ENCODE measurements around the gene RMND1.
A peak's percentile ranks its signal among the peaks of the same experiment; 100 is the strongest.

The RMND1 gene

DNA sequence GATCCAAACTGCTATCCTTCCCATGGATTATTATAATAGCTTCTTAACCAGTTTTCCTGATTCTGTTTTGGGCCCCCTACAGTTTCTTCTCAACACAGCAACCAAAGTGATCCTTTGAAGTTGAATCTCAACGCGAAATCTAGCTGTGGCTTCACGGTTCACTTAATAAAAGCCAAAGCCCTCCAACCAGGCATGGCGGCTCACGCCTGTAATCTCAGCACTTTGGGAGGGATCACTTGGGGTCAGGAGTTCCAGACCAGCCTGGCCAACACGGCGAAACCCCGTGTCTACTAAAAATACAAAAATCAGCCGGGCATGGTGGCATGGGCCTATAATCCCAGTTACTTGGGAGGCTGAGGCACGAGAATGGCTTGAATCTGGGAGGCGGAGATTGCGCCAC is 3.3 kb downstream of the RMND1 start:
- TF ChIP-seq, protein P1, sequence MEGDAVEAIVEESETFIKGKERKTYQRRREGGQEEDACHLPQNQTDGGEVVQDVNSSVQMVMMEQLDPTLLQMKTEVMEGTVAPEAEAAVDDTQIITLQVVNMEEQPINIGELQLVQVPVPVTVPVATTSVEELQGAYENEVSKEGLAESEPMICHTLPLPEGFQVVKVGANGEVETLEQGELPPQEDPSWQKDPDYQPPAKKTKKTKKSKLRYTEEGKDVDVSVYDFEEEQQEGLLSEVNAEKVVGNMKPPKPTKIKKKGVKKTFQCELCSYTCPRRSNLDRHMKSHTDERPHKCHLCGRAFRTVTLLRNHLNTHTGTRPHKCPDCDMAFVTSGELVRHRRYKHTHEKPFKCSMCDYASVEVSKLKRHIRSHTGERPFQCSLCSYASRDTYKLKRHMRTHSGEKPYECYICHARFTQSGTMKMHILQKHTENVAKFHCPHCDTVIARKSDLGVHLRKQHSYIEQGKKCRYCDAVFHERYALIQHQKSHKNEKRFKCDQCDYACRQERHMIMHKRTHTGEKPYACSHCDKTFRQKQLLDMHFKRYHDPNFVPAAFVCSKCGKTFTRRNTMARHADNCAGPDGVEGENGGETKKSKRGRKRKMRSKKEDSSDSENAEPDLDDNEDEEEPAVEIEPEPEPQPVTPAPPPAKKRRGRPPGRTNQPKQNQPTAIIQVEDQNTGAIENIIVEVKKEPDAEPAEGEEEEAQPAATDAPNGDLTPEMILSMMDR (IDR thresholded peaks at IDR 0.05) = no peak

DNA sequence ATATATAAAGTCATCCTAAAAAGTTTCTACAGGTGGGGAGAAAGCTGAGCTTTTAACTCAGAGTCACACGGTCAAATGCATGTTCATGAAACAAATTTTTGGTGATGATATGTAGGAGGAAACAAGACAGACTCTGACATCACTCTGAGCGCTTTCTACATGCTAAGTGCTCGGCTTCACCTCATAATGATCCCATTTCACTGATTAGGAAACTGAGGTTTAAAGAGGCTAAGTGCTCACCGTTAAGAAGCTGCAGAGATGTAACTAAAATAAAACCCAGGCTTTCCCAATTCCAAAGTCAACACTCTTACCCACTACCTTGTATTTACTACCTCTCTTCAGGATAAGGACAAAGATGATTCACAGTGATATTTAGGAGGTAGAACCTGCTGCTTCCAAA is 4.7 kb downstream of the RMND1 start:
- Histone ChIP-seq H3K4me3 (ENCODE audit: low read depth, low read length) (no peak overlapping the region), H3K27me3 (ENCODE audit: control insufficient read depth, insufficient read depth, low read length) (no peaks in the 10 kb centered on the region), H3K4me1 (peaks cover 11% of the 10 kb centered on the region), H3K9ac (no peak overlapping the region), H3K36me3 (ENCODE audit: control insufficient read depth, insufficient read depth, low read length) (no peaks in the 10 kb centered on the region), H3K27ac (no peak overlapping the region), H2AFZ (no peak overlapping the region), H3K9me3 (ENCODE audit: control insufficient read depth, low read length) (no peaks in the 10 kb centered on the region), H3K4me2 (ENCODE audit: low read length) (no peak overlapping the region), H3K79me2 (peaks cover 4% of the 10 kb centered on the region)
- TF ChIP-seq, protein P1 (IDR thresholded peaks at IDR 0.05) = no peak

More for the DNA sequence above, 3.3 kb downstream of the RMND1 start:
- no peak overlapping the region for H3K9ac ChIP-seq
- H3K4me3 ChIP-seq (ENCODE audit: low read depth, low read length) = no peak overlapping the region
- peaks cover 7% of the 10 kb centered on the region for H3K79me2 ChIP-seq
- peaks cover 11% of the 10 kb centered on the region for H3K4me1 ChIP-seq
- no peaks in the 10 kb centered on the region for H3K9me3 ChIP-seq (ENCODE audit: control insufficient read depth, low read length)
- no peak overlapping the region for H2AFZ ChIP-seq
- H3K27ac ChIP-seq = no peak overlapping the region
- no peaks in the 10 kb centered on the region for H3K27me3 ChIP-seq (ENCODE audit: control insufficient read depth, insufficient read depth, low read length)
- no peaks in the 10 kb centered on the region for H3K36me3 ChIP-seq (ENCODE audit: control insufficient read depth, insufficient read depth, low read length)
- no peak overlapping the region for H3K4me2 ChIP-seq (ENCODE audit: low read length)

DNA sequence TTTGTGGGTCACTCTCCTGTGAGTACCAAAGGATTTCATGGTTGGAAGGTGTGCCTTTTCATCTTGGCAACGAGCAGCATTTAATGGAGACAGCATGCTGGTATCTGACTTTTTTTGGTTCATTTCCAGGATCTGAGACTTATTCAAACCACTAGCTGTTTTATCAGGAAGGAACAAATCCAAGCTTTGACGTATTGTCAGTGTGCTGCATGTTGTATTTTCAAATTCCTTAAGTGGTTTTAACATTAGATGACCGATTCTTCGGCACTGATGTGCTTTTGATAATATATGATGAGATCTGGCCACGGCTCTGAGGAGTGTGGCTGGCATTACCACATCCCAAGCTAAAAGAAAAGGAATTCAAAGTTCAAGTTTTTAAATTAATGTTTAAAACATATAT is 6.4 kb downstream of the RMND1 start:
- H3K36me3 ChIP-seq (ENCODE audit: control insufficient read depth, insufficient read depth, low read length) = no peaks in the 10 kb centered on the region
- no peaks in the 10 kb centered on the region for H3K9me3 ChIP-seq (ENCODE audit: control insufficient read depth, low read length)
- peak overlapping the region; percentile 55 for H3K27ac ChIP-seq
- H3K9ac ChIP-seq = no peak overlapping the region
- H3K4me3 ChIP-seq (ENCODE audit: low read depth, low read length) = peak overlapping the region; percentile 10
- peaks cover 12% of the 10 kb centered on the region for H3K79me2 ChIP-seq
- no peak overlapping the region for H2AFZ ChIP-seq
- TF ChIP-seq, protein P1 (IDR thresholded peaks at IDR 0.05) = no peak
- H3K4me2 ChIP-seq (ENCODE audit: low read length) = peak overlapping the region; percentile 48
- no peaks in the 10 kb centered on the region for H3K27me3 ChIP-seq (ENCODE audit: control insufficient read depth, insufficient read depth, low read length)
- H3K4me1 ChIP-seq = peaks cover 11% of the 10 kb centered on the region

DNA sequence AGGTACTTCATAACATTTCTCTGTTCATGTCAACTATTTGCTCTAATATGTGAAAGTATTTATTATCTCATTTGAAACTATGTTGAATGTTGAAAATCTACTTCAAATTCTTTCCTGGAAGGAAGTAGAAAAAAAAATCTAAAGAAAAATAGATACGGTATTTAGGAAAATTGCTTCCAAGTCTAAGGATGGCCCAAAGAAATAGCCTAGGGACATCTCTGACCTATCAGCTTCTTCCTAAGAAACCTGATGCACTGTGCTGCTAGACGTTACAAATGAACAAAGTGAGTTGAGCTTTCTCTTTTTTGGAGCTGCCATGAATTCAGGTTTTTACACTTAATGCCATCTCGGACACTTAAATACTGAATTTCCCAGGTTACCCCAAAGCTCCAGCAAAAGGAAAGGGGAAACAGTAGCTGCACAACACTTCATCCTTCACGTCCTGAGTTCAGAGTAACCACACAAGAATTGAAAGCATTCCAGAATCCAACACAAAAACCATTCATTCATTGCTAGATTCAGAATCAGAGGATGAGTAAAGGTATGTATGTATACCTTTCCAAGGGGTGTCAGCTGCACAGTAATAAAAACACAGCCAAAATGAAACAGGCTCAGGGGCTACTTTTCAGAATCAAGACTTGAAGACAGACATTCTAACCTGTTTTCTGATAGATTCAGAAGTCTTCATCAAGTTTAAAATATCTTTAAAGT is 7.9 kb downstream of the RMND1 start:
- Histone ChIP-seq H3K9ac (no peak overlapping the region), H3K79me2 (peaks cover 20% of the 10 kb centered on the region), H3K4me1 (peaks cover 11% of the 10 kb centered on the region), H3K27me3 (ENCODE audit: control insufficient read depth, insufficient read depth, low read length) (no peaks in the 10 kb centered on the region), H3K9me3 (ENCODE audit: control insufficient read depth, low read length) (no peaks in the 10 kb centered on the region), H3K27ac (no peak overlapping the region), H2AFZ (no peak overlapping the region), H3K4me2 (ENCODE audit: low read length) (no peak overlapping the region), H3K4me3 (ENCODE audit: low read depth, low read length) (no peak overlapping the region), H3K36me3 (ENCODE audit: control insufficient read depth, insufficient read depth, low read length) (no peaks in the 10 kb centered on the region)
- TF ChIP-seq, protein P1 (IDR thresholded peaks at IDR 0.05) = no peak

DNA sequence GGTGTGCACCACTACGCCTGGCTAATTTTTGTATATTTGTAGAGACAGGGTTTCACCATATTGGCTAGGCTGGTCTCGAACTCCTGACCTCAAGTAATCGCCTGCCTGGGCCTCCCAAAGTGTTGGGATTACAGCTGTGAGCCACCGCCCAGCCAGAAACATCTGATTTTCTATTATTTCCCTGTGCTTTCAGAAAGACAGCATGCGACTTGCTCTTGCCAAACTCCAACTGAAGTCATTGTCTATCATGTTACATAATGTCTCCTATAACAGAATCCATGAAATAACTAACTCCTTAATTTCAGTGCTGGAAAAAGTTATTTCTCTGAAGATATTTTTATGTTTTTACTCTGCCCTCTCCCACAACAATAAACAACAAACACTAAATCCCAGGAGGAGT is 8.5 kb downstream of the RMND1 start:
- H3K9me3 ChIP-seq (ENCODE audit: control insufficient read depth, low read length) = no peaks in the 10 kb centered on the region
- H3K36me3 ChIP-seq (ENCODE audit: control insufficient read depth, insufficient read depth, low read length) = no peaks in the 10 kb centered on the region
- no peak overlapping the region for H3K27ac ChIP-seq
- no peak overlapping the region for H2AFZ ChIP-seq
- peaks cover 20% of the 10 kb centered on the region for H3K79me2 ChIP-seq
- no peak overlapping the region for H3K4me2 ChIP-seq (ENCODE audit: low read length)
- no peak overlapping the region for H3K9ac ChIP-seq
- TF ChIP-seq, protein P1 (IDR thresholded peaks at IDR 0.05) = no peak
- no peak overlapping the region for H3K4me3 ChIP-seq (ENCODE audit: low read depth, low read length)
- peaks cover 11% of the 10 kb centered on the region for H3K4me1 ChIP-seq
- no peaks in the 10 kb centered on the region for H3K27me3 ChIP-seq (ENCODE audit: control insufficient read depth, insufficient read depth, low read length)

All from parathyroid adenoma (tissue), 2 donors.